Measurements from ENCODE around the gene KMT2B.

KMT2B gene

GRCh38 chr19:35748106-35749020, 30.6 kb downstream of the KMT2B start, which contains the start of gene LIN37 (continued):
- TF ChIP-seq KLF1 (tag by site-specific recombination; IDR thresholded peaks at IDR 0.05) (peak; percentile 84), ZNF510 (tag by site-specific recombination; IDR thresholded peaks at IDR 0.05; ENCODE audit: insufficient replicate concordance) (no peak), ZNF488 (tag by site-specific recombination; IDR thresholded peaks at IDR 0.05) (no peak), GLI2 (tag by site-specific recombination; IDR thresholded peaks at IDR 0.05; ENCODE audit: borderline replicate concordance, low read depth) (no peak), BCL11B (tag by site-specific recombination; IDR thresholded peaks at IDR 0.05; ENCODE audit: low read depth) (peak; percentile 96), ZNF585B (tag by site-specific recombination; IDR thresholded peaks at IDR 0.05) (no peak), ZNF610 (tag by site-specific recombination; IDR thresholded peaks at IDR 0.05; ENCODE audit: borderline replicate concordance) (peak; percentile 52; the same call in 1 of the 2 replicates), ZNF426 (tag by site-specific recombination; IDR thresholded peaks at IDR 0.05) (no peak), IKZF3 (tag by site-specific recombination; IDR thresholded peaks at IDR 0.05) (no peak), ZNF362 (tag by site-specific recombination; IDR thresholded peaks at IDR 0.05) (no peak), ZNF394 (tag by site-specific recombination; IDR thresholded peaks at IDR 0.05; ENCODE audit: borderline replicate concordance) (no peak), PRDM10 (tag by site-specific recombination; IDR thresholded peaks at IDR 0.05) (peak; percentile 96), WT1 (tag by site-specific recombination; IDR thresholded peaks at IDR 0.05) (peak; percentile 53; the same call in 1 of the 2 replicates), ZNF114 (tag by site-specific recombination; IDR thresholded peaks at IDR 0.05) (no peak), MYNN (tag by site-specific recombination; IDR thresholded peaks at IDR 0.05; ENCODE audit: borderline replicate concordance) (no peak), ZNF623 (tag by site-specific recombination; IDR thresholded peaks at IDR 0.05) (0 out of 2 replicates have a peak, but pooled peaks have one; percentile 33), ZNF37A (tag by site-specific recombination; IDR thresholded peaks at IDR 0.05) (no peak), RBAK (tag by site-specific recombination; IDR thresholded peaks at IDR 0.05) (no peak), KLF8 (tag by site-specific recombination; IDR thresholded peaks at IDR 0.05) (peak; percentile 97), ZNF354C (tag by site-specific recombination; IDR thresholded peaks at IDR 0.05; ENCODE audit: borderline replicate concordance, low read depth) (no peak), ZNF350 (tag by site-specific recombination; IDR thresholded peaks at IDR 0.05) (no peak), ZNF777 (tag by site-specific recombination; IDR thresholded peaks at IDR 0.05; ENCODE audit: borderline replicate concordance) (peak; percentile 96), ZNF558 (tag by site-specific recombination; IDR thresholded peaks at IDR 0.05) (peak; percentile 40; the same call in 1 of the 2 replicates), ZNF664 (tag by site-specific recombination; IDR thresholded peaks at IDR 0.05) (no peak)
- TF ChIP-seq, protein P1, sequence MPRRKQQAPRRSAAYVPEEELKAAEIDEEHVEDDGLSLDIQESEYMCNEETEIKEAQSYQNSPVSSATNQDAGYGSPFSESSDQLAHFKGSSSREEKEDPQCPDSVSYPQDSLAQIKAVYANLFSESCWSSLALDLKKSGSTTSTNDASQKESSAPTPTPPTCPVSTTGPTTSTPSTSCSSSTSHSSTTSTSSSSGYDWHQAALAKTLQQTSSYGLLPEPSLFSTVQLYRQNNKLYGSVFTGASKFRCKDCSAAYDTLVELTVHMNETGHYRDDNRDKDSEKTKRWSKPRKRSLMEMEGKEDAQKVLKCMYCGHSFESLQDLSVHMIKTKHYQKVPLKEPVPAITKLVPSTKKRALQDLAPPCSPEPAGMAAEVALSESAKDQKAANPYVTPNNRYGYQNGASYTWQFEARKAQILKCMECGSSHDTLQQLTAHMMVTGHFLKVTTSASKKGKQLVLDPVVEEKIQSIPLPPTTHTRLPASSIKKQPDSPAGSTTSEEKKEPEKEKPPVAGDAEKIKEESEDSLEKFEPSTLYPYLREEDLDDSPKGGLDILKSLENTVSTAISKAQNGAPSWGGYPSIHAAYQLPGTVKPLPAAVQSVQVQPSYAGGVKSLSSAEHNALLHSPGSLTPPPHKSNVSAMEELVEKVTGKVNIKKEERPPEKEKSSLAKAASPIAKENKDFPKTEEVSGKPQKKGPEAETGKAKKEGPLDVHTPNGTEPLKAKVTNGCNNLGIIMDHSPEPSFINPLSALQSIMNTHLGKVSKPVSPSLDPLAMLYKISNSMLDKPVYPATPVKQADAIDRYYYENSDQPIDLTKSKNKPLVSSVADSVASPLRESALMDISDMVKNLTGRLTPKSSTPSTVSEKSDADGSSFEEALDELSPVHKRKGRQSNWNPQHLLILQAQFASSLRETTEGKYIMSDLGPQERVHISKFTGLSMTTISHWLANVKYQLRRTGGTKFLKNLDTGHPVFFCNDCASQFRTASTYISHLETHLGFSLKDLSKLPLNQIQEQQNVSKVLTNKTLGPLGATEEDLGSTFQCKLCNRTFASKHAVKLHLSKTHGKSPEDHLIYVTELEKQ (tag by site-specific recombination; IDR thresholded peaks at IDR 0.05; ENCODE audit: borderline replicate concordance): no peak
- TF ChIP-seq, protein P2, sequence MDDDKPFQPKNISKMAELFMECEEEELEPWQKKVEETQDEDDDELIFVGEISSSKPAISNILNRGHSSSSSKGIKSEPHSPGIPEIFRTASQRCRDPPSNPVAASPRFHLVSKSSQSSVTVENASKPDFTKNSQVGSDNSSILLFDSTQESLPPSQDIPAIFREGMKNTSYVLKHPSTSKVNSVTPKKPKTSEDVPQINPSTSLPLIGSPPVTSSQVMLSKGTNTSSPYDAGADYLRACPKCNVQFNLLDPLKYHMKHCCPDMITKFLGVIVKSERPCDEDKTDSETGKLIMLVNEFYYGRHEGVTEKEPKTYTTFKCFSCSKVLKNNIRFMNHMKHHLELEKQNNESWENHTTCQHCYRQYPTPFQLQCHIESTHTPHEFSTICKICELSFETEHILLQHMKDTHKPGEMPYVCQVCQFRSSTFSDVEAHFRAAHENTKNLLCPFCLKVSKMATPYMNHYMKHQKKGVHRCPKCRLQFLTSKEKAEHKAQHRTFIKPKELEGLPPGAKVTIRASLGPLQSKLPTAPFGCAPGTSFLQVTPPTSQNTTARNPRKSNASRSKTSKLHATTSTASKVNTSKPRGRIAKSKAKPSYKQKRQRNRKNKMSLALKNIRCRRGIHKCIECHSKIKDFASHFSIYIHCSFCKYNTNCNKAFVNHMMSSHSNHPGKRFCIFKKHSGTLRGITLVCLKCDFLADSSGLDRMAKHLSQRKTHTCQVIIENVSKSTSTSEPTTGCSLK (tag by site-specific recombination; IDR thresholded peaks at IDR 0.05): no peak
